Measurements from ENCODE around the gene VPS36. TPM values are rescaled to one million over a fixed set of nuclear protein-coding genes. Genes with fewer than 3 reads are reported as not detected.

The VPS36 gene
- total RNA-seq, 4 donors from 2014 or later = 59.9 to 87.8 (median 66.4) TPM

DNA sequence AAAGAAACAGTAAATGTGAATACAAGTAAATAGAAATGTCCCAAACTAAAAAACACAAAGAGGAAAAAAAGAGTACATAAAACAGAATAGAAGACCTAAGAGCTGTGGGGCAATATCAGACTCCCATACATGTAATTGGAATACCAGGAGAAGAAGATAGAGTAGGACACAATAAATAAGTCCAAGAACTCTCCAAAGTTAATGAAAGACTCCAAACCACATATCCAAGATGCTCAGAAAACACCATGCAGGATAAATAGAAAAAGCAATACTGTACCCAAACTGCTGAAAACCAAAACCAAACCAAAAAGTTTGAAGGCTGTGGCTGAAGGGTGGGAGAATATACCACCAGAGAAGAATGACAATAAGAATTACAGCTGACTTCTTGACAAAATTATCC lies 62.7 kb downstream of the VPS36 start:
- Histone ChIP-seq H3K27ac (no peak overlapping the region), H3K4me3 (replicated peaks in 1 of 3) (no peak overlapping the region), H3K36me3 (no peaks in the 10 kb centered on the region), H3K27me3 (no peaks in the 10 kb centered on the region), H3K4me1 (no peaks in the 10 kb centered on the region), H3K9me3 (no peaks in the 10 kb centered on the region)
- TF ChIP-seq, protein P1, sequence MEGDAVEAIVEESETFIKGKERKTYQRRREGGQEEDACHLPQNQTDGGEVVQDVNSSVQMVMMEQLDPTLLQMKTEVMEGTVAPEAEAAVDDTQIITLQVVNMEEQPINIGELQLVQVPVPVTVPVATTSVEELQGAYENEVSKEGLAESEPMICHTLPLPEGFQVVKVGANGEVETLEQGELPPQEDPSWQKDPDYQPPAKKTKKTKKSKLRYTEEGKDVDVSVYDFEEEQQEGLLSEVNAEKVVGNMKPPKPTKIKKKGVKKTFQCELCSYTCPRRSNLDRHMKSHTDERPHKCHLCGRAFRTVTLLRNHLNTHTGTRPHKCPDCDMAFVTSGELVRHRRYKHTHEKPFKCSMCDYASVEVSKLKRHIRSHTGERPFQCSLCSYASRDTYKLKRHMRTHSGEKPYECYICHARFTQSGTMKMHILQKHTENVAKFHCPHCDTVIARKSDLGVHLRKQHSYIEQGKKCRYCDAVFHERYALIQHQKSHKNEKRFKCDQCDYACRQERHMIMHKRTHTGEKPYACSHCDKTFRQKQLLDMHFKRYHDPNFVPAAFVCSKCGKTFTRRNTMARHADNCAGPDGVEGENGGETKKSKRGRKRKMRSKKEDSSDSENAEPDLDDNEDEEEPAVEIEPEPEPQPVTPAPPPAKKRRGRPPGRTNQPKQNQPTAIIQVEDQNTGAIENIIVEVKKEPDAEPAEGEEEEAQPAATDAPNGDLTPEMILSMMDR (IDR thresholded peaks at IDR 0.05) = no peak
- no peak for TF ChIP-seq POLR2A (IDR thresholded peaks at IDR 0.05)
- intact Hi-C loops (cut with DNase I) = no loop called here
- no peak for DNase-seq

DNA sequence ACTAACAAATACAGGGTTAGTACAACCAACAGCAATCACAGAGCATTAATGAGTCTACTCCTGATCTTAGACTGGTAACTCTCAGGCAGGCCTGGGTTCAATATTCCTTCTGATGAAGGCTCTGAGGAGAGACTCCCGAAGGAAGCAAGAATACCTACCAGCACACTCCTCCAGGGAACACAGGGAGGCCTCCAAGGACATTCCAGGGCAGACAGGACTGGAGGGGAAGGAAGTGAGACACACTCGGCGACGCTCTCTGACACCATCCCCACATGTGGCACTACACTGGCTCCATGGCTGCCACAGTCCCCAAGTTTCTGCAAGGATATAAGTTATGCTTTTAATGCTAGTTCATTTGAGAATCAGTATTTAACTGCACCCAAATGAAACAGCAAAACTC lies 64.6 kb downstream of the VPS36 start:
- Histone ChIP-seq H3K27me3 (no peaks in the 10 kb centered on the region), H3K4me1 (no peaks in the 10 kb centered on the region), H3K9me3 (no peaks in the 10 kb centered on the region), H3K27ac (no peak overlapping the region), H3K4me3 (replicated peaks in 1 of 3) (no peak overlapping the region), H3K36me3 (no peaks in the 10 kb centered on the region)
- no peak for TF ChIP-seq POLR2A (IDR thresholded peaks at IDR 0.05)
- TF ChIP-seq, protein P1 (IDR thresholded peaks at IDR 0.05) = no peak
- WGBS, 2 donors = 79 to 91% methylated on average over 4 of the region's 4 CpGs
- no peak for DNase-seq
- intact Hi-C loops (cut with DNase I) = no loop called here

DNA sequence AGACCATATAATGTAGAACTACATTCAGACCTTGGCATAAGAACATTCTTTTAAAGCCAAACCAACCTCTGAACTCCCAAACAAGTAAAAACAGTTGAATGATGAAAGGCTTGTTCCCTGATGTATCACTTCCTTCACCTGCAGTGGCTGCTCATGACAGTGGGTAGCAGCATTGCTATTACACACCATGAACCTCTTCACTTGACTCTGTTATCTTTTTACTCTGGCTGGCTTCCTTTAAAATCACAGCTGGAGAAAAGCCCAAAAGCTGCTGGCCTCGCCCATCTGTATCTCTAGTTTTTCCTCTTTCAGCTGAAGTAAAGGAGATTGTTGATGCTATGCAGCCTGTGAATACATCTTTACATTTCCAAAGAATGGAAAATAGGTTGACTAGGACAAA lies 67.1 kb downstream of the VPS36 start:
- TF ChIP-seq, protein P1 (IDR thresholded peaks at IDR 0.05) = no peak
- no peak for TF ChIP-seq POLR2A (IDR thresholded peaks at IDR 0.05)
- Histone ChIP-seq H3K4me1 (no peaks in the 10 kb centered on the region), H3K27me3 (no peaks in the 10 kb centered on the region), H3K27ac (no peak overlapping the region), H3K4me3 (replicated peaks in 1 of 3) (no peak overlapping the region), H3K36me3 (no peaks in the 10 kb centered on the region), H3K9me3 (no peaks in the 10 kb centered on the region)
- intact Hi-C loops (cut with DNase I) = no loop called here
- 68 to 75% methylated on average over 1 of the region's 1 CpG for WGBS, 2 donors
- DNase-seq = no peak

DNA sequence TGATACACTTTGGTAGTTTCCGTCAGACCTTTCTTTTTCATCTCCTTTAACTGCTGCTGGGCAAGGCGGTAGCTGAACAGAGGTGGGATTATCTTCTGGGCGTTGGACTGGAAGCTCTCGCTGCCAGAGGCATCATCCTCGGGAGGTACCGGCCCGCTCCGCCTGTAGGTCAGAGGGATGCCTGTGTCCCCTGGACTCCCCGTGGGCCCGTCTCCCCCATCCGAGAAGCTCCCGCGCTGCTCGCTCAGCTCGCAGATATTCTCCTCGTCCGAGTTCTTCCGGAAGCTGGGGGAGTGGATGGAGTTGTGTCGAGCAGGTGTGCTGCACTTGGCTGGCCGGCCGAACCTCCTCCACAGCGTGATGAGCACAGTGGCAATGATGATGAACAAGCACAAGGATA lies 72.1 kb downstream of the VPS36 start:
- Histone ChIP-seq H3K4me1 (no peaks in the 10 kb centered on the region), H3K27ac (no peak overlapping the region), H3K9me3 (no peaks in the 10 kb centered on the region), H3K27me3 (no peaks in the 10 kb centered on the region), H3K4me3 (replicated peaks in 1 of 3) (no peak overlapping the region), H3K36me3 (no peaks in the 10 kb centered on the region)
- WGBS, 2 donors = 97% methylated on average over 22 of the region's 22 CpGs
- TF ChIP-seq POLR2A (IDR thresholded peaks at IDR 0.05) = no peak
- TF ChIP-seq, protein P1 (IDR thresholded peaks at IDR 0.05) = no peak
- DNase-seq = no peak
- intact Hi-C loops (cut with DNase I) = no loop called here

DNA sequence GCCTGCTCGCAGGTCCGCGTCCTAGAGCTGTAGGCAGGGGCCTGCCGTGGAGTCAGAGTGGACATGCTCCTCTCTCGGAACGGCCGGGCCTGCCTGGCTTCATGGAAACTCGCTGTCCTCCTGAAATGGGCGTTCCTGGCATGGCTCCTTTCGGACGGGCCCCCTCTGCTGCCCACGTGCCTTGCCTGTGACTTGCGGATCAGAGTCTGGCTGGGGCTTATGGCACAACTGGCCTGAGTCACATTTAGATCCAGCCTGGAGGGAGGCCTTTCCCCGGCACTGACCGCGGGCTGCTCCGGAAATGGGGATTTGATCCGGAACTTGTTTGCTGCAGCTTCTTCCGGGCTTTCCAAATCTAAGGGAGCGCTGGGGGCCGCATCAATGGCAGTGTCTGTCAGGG lies 72.5 kb downstream of the VPS36 start:
- no peaks in the 10 kb centered on the region for H3K9me3 ChIP-seq
- intact Hi-C loops (cut with DNase I) = no loop called here
- no peak overlapping the region for H3K4me3 ChIP-seq (replicated peaks in 1 of 3)
- no peak overlapping the region for H3K27ac ChIP-seq
- TF ChIP-seq, protein P1 (IDR thresholded peaks at IDR 0.05) = no peak
- no peak for TF ChIP-seq POLR2A (IDR thresholded peaks at IDR 0.05)
- 92% methylated on average over 18 to 21 of the region's 21 CpGs for WGBS, 2 donors
- H3K4me1 ChIP-seq = no peaks in the 10 kb centered on the region
- no peaks in the 10 kb centered on the region for H3K36me3 ChIP-seq
- no peaks in the 10 kb centered on the region for H3K27me3 ChIP-seq
- DNase-seq = no peak

Data from thyroid gland (tissue), 4 donors.